Sigmoid colon (tissue), 3 donors: ENCODE measurements around the gene PKHD1.

ENCODE experiments used
- CTCF ChIP-seq, 4 experiments: fragments of 450-650 bp in 3 of 4; fragments of 200-600 bp in 1 of 4; IDR thresholded peaks; one replicate each; pipeline ENCODE4 v1.5.1; 2016 to 2019; ENCODE audit warnings: antibody characterized with exemption in 4 of 4, mild to moderate bottlenecking in 3 of 4, moderate library complexity in 2 of 4
- POLR2A ChIP-seq, 2 donors: fragments of 450-650 bp; IDR thresholded peaks; one replicate each; pipeline ENCODE4 v1.6.1; 2016; ENCODE audit warnings: antibody characterized with exemption in 2 of 2, mild to moderate bottlenecking in 2 of 2, moderate library complexity in 2 of 2

- TF ChIP-seq CTCF (IDR thresholded peaks at IDR 0.05) (no peak), POLR2A (IDR thresholded peaks at IDR 0.05) (no peak)
These were observed 333.8 kb downstream of the PKHD1 start for GRCh38 chr6:51753635-51754034.
